Type B pancreatic cell (in vitro differentiated cells): ENCODE results near the gene GLYR1. TPM values are rescaled to one million over a fixed set of nuclear protein-coding genes. Genes with fewer than 3 reads are reported as not detected.

ENCODE experiments used
- DNase-seq: peaks from one replicate; pipeline ENCODE4 v3.0.0; 2021; ENCODE audit warnings: mixed read lengths; ENCODE audit not compliant: unreplicated experiment; ENCODE audit errors: extremely low spot score
- H3K27ac Mint-ChIP-seq: 2 replicates; pipeline ENCODE4 v1.8.0; 2021; ENCODE audit warnings: mild to moderate bottlenecking, mixed read lengths
- H3K27me3 Mint-ChIP-seq: 2 replicates; pipeline ENCODE4 v1.8.0; 2021; ENCODE audit warnings: mixed read lengths
- H3K36me3 Mint-ChIP-seq: 2 replicates; pipeline ENCODE4 v1.8.0; 2021; ENCODE audit warnings: mixed read lengths
- H3K4me1 Mint-ChIP-seq: one replicate; pipeline ENCODE4 v1.8.0; 2021; ENCODE audit warnings: mixed read lengths; ENCODE audit not compliant: unreplicated experiment
- H3K4me3 Mint-ChIP-seq: 2 replicates; pipeline ENCODE4 v1.8.0; 2021; ENCODE audit warnings: mild to moderate bottlenecking, mixed read lengths
- H3K9me3 Mint-ChIP-seq: 2 replicates; pipeline ENCODE4 v1.8.0; 2021; ENCODE audit warnings: mixed read lengths
- CTCF ChIP-seq: fragments of 200-600 bp; sonication (generic); conservative IDR thresholded peaks from 2 replicates; pipeline ENCODE4 v1.5.0; 2021; ENCODE audit warnings: antibody characterized with exemption, mild to moderate bottlenecking
- total RNA-seq: library from RNA; stranded (reverse); gene quantifications from 2 replicates; pipeline ENCODE4 v1.2.1, GENCODE V29; 2021; ENCODE audit warnings: low replicate concordance

GLYR1 gene
- total RNA-seq, 1 donor from 2014 or later = 120 TPM

- Mint-ChIP-seq H3K4me1 (peaks cover 13% of the 10 kb centered on the region), H3K4me3 (no peak overlapping the region), H3K9me3 (no peaks in the 10 kb centered on the region), H3K27ac (no peak overlapping the region), H3K36me3 (peaks cover 10% of the 10 kb centered on the region), H3K27me3 (no peaks in the 10 kb centered on the region)
- DNase-seq = no peak
- no peak for TF ChIP-seq CTCF
These were observed 17.6 kb upstream of the GLYR1 start for GRCh38 chr16:4864728-4865127.

- Mint-ChIP-seq H3K27ac (no peak overlapping the region), H3K9me3 (no peaks in the 10 kb centered on the region), H3K4me1 (peaks cover 13% of the 10 kb centered on the region), H3K27me3 (no peaks in the 10 kb centered on the region), H3K36me3 (peaks cover 26% of the 10 kb centered on the region), H3K4me3 (no peak overlapping the region)
- TF ChIP-seq CTCF = no peak
- DNase-seq = no peak
These were observed 15.6 kb upstream of the GLYR1 start for GRCh38 chr16:4862639-4863038.

- Mint-ChIP-seq H3K27me3 (no peaks in the 10 kb centered on the region), H3K4me3 (no peak overlapping the region), H3K27ac (no peak overlapping the region), H3K9me3 (no peaks in the 10 kb centered on the region), H3K4me1 (peaks cover 9% of the 10 kb centered on the region), H3K36me3 (peaks cover 22% of the 10 kb centered on the region)
- no peak for DNase-seq
- no peak for TF ChIP-seq CTCF
These were observed 13.7 kb upstream of the GLYR1 start for GRCh38 chr16:4860727-4861342.

- no peak for DNase-seq
- no peak for TF ChIP-seq CTCF
- Mint-ChIP-seq H3K4me3 (no peak overlapping the region), H3K4me1 (peaks cover 8% of the 10 kb centered on the region), H3K9me3 (no peaks in the 10 kb centered on the region), H3K36me3 (peaks cover 22% of the 10 kb centered on the region), H3K27ac (no peak overlapping the region), H3K27me3 (no peaks in the 10 kb centered on the region)
These were observed 12.8 kb upstream of the GLYR1 start for GRCh38 chr16:4859900-4860255.

- no peaks in the 10 kb centered on the region for H3K9me3 Mint-ChIP-seq
- no peak overlapping the region for H3K4me3 Mint-ChIP-seq
- H3K27me3 Mint-ChIP-seq = no peaks in the 10 kb centered on the region
- H3K36me3 Mint-ChIP-seq = peaks cover 22% of the 10 kb centered on the region
- no peak for DNase-seq
- TF ChIP-seq CTCF = no peak
- H3K4me1 Mint-ChIP-seq = peaks cover 3% of the 10 kb centered on the region
- H3K27ac Mint-ChIP-seq = no peak overlapping the region
These were observed 12.3 kb upstream of the GLYR1 start for GRCh38 chr16:4859190-4859899.
